GM19324 (cell line): ENCODE data around the gene WWOX.

Experiments
- ATAC-seq: cut with Tn5 transposase; IDR thresholded peaks from one replicate; pipeline ENCODE4 v1.9.1; 2021; ENCODE audit warnings: mild to moderate bottlenecking, moderate library complexity; ENCODE audit not compliant: unreplicated experiment, low FRiP score

WWOX gene

DNA sequence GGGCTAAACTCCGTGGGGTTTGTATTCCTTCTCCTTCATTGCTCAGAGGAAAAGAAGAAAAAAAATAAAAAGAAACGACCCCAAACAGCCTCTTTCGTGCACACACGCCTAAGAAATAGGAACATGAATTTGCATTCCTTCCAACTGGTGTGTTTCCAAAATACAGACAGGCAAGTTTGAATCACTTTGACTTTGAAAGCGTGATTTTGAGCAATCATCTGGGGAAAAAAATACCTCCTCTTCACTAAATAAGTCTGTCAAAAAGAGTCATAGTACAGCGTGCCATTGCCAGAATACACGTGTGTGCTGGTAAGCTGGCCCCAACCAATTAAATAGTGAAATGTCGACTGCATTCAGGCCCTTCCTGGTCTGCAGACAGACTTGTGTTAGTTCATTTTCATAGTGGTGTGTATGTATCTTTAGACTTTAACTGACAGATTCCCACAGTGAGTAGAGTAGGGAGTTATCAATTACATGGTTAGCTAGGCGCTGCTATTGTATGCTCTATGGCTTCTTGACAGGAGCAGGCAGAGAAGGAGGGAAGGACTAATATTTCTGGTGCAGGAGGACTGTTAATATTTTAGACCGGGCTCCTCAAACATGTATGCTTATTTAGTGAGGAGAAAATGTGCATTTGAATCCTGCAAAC, 882.8 kb downstream of the WWOX start:
- no peak for ATAC-seq

DNA sequence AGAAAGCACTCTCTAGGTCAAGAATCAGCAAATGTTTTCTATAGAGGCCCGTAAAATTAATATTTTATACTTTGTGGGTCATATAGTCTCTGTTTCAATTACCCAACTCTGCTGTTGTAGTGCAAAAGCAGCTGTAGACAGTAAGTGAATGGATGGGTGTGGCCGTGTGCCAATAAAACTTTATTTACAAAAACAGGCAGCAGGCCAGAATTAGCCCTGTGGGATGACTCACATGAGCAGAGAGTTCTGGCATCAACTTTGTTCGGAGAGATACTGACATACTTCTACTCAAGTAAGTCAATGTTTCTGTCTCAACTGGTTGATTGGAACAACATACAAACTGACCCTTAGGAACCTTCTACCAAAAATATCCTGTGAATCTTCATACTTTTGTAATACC, 884.9 kb downstream of the WWOX start:
- ATAC-seq, result no peak

DNA sequence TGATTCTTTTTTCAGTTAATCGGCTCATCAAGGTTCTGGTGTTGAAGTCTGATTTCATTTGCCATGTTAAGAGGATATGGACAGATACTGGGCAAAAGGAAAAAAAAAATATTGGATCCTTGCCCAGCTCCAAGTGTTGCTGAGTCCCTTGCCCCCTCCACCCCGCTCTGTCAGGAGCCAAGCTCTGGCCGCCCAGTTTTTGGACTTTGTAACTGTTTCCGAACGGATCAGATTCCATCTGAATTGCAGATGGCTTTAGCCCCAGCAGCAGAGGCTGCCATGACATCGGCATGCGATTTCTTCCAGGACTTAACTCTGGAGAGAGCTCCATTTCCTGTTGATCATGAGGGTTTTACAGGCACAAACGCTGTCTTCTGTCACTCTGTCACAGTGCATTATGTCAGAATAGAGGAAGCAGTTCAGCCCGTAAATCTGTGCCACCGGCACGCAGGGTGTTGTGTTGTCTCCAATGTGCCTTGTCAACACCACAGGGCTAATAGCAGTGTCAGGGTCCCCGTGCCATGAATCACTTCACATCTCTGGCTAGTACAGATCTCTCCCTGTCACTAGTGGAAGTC, 885.5 kb downstream of the WWOX start:
- no peak for ATAC-seq

DNA sequence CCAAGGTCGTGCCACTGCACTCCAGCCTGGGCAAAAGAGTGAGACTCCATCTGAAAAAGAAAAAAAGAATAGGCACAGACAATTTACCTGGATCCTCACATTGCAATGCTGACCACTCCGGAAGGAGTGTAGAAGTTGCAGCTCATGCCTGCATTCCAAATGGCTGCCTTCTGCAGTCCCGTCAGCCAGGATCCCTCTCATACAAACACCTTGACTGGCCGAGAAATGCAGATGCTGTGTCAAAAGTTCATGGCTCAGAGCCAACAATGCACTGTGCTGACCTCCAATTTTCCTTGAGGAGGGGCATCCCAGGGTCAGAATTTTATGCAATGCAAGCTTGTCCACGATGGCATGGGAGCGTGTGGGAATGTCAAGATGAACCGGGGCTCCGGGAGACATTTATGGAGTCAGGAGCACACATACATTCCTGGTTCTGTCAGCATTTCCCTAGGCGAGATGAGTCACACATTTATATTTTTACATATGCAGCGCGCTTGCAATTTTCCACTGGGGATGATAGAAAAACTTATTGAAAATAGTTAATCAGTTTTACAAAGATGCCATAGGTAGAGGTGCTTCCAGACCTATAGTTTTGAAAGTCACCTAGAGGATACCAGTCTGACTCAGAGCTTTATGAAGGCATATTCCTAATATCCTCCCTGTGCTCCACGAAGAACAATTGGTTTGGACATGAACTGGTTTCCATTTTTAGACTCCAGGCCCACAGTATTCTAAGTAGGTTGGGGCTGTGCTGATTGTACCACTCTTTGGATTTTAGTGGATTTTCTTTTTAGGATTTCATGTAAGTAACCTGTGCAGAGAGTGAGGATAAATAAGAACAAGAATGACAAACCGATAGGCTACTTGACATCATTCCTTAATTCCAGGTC, 886.5 kb downstream of the WWOX start:
- no peak for ATAC-seq

DNA sequence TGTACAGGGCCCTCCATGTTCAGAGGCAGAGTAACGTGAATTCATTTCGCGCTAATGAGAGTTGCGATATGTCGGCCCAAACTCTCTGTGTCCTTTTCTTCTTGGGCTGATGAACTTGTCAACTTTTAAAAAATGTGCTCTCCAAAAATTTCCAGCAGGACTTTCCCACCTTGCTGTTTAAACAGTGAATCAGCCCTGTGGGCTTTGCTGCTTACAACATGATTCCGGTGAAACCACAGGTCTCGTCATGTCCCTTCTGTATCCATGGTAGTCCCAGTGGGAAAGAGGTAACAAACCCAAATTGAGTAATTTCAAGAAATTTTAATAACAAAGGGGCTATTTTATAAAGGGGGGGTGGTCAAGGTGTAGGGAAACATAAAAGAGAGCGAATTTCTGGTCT, 888.2 kb downstream of the WWOX start:
- ATAC-seq, result no peak

DNA sequence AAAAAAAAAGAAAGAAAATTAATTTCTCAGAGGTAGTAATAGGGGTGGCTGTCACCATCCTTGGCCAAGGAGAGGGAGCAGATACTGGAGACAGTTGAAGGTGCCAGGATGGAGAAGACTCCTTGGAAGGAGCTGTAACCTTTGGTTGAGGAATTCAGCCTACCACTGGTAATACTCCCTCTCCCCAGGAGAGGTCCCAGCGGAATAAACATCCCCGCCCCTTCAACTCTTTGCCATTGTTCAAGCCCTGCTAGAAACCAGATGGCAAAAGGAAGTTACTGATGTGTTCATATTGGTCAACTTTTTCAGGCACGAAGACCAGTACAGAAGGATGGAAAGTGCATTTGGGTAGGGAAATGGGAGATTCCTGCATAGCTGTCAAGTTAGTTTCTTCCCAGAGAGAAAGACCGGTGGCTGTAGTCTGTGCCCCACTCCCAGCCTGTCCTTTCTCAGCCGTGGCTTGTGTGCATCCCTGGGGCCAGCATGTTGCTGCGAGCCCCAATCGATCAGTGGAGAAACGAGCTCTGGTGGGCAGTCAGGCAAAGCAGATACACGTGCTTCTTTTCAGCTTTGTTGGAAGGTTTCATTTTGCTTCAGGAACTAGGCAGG, 889.0 kb downstream of the WWOX start:
- no peak for ATAC-seq

DNA sequence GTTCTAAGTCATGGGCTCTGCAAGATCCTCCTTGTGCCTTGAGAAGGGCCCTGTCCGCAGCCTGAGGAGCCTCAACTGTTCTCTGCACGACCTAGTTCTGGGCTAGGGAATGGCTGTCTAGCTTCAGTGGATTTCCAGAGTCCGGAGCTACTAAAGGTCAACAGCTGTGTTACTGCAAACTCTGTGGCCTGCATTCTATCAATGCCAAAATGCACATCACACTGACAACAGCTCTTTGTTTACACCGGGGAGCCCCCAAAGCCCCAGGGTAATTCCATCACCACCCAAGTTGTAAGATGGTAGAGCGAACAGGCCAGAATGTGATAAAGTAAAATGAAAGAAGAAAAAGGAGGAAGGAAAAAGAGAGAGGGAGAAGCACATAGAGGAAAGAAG, 890.9 kb downstream of the WWOX start:
- no peak for ATAC-seq

DNA sequence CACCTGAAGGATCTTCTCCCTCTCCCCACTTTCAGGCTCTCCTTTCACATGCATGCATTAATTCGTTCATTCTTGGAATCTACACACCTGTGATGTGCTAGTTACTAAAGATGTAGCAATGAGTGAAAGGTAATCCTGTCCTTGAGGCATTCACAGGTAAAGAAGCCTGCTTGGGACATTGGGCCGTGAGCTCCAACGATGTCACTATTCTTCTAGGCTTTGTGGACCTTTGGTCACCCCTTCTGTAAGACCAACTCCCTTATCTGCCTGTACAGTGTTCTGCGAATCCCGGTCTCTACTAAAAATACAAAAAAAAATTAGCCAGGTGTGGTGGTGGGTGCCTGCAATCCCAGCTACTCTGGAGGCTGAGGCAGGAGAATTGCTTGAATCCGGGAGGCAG, 892.5 kb downstream of the WWOX start:
- ATAC-seq, result no peak

DNA sequence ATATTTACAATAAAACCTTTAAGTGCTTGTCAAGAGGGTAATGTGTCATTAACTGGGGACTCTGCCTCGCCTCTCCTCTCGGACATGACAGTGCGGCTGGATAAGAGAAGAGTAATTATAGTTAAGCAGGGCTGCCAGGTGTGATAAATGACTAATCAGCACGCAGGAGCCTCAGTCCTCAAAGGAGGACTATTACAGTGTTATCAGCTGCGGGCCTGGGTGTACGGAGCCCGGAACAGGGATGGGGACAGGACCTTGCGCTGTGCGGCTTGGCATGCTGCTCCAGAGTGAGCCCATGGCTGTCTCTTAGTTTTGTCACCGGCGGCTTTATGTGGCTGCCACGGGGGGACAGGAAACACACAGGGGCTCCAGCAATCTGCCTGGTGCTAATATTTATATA, 893.9 kb downstream of the WWOX start:
- ATAC-seq, result no peak

DNA sequence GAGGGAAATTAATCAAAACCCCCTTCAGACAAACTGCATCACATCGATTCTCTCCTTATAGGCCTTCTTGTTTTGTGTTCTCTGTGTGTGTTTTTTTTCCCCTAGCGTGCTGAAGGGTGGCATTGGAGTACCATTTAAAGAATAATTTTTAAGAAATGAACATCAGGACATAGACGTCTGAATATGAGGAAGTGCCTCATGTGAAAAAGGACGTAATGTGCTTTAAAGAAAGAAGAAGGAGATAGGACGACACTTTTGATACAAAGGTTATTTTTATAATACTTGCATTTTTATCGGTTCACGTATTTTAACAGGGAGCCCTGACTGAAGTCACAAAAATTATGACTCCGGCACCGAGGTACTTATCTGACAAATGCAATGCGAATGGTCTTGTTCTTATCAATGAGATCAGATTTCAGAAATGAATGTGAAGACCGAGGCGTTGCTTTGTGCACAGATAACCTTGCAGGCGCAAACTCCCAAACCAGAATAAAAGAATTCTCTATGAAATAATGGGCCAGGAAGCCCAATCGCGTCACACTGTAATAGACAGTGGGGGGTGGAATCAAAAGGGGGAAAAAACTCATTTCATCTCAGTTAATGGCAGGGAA, 894.8 kb downstream of the WWOX start:
- ATAC-seq, result no peak

DNA sequence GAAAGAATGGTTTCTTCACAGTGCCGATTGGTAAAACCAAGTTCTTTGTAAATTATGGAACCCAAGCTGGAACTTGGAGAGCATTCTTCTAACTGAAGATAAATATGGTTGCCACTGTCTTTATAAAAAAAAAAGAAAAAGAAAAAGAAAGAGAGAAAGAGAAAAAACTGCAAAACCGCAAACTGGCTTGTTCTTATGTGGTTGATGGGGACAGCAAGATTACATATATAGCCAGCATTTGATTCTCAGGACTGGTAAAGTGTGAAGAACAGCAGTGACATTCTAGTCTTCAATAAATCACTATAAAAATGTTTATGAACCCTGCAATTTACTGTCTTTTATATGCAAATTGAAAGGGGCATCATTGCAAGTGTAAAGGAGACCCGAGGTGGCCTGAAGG, 896.0 kb downstream of the WWOX start:
- no peak for ATAC-seq

DNA sequence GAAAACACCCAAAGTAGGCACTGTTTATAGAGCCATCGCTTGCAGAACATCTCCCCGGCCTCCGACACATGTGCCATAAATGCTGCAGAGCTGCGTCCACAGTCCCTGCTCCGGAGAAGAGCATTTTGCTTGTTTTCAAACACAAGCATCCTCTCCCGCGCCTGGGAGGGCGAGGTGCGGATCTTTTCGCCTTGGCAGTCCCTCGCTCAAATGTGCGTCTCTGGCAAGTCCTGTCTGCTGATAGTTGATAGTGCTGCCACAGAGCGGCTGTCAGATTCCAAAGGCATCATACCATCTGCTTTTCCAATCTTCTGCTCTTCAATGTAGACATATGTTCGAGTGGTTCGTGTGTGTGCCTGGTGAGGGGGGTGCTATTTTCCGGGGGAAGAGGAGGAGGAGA, 897.3 kb downstream of the WWOX start:
- ATAC-seq, result no peak

DNA sequence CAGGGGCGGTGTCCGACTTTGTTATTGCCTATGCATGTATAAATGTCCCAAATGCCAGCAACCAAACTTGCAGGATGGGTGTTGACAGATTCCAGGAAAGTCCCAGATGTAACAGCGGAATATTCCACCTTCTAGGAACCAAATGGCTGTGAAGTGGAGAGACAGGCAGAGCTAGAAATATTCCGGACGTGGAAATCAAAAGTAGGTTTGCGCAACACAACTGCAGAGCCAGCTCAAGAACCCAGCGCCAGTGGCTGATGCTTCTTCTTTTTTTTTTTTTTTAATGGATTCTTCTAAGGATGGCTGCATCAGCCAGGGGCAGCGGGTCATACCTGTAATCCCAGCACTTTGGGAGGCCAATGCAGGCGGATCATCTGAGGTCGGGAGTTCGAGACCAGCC, 899.4 kb downstream of the WWOX start:
- ATAC-seq, result no peak

DNA sequence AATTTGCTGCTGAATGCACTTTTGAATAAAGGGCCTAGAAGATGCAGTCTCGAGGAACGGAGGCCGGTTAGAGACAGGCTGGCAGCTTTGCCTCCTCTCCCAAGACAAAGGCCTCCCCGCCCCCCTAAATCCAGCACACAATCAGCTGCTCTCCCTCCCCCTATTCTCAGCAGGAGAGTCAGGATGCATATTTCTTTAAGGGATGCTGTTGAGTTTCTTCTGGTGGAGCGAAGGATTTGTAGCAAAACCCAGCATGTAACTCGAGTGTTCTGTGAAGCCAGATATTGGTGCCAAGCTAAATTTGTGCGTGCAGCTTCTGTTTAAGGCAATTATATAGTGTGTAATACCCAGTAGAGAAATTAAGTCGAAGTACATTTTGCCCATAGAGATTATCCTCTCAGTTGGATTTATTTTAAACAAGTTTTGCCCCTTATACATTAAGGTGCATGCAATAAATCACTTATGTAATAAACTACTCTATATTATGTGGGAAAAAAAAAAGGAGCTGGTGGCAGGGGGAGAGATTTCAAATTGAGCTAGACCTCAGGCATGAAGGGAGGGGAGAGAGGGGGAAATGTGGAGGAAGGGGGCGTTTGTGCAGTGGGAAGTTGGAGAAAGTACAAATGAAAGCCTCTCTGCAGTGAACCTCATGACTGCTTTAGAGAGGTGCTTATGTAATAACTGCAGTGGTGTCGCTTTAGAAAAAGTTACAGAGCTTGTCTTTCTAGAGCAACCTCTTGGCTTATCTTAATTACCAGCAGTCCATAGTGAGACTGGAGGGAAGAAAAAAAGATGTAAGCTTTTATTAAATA, 901.9 kb downstream of the WWOX start:
- ATAC-seq, result no peak

DNA sequence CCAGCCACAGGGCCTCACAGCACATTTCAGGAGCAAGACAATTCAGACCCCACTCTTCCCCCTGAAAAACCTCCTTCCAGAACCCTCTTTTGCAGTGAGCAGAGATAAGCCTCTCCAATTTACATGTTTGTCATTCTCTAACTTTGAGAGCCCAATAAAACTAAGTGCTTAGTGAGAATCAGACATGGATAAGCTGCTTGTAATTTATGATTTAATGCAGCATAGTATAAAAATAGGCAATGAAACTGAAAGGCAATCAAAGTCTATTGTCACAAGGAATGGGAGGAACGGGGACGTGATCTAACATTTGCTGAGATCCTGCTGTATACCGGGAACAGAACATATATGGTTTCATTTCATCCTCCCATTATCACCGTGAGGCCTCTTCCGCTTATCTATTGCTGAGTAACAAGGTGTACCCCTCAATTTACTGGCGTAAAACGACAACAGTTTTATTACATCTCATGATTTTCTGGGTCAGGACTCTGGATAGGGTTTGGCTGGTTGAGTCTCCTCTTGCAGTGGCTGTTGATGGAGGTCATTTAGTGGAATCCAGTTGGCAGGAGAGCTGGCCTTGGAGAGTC, 903.7 kb downstream of the WWOX start:
- no peak for ATAC-seq

DNA sequence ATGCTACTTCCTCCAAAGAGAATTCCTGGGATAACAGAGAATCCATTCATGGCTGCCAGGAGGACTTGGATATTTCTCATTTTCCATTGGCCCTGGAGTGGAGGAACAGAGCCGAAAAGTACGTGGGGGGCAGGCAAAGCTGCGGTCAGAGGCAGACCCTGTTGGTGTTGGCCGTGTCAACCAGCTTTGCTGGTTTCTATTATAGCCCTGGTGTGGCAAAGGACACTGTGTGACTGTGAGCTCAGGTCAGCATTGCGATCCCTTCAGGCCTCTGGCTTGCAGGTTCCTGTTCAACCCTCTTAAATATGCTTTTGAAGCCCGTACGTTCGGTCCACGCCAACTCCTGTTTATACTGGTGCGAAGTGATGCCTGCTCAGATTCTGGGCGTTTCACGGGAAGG, 904.9 kb downstream of the WWOX start:
- no peak for ATAC-seq

DNA sequence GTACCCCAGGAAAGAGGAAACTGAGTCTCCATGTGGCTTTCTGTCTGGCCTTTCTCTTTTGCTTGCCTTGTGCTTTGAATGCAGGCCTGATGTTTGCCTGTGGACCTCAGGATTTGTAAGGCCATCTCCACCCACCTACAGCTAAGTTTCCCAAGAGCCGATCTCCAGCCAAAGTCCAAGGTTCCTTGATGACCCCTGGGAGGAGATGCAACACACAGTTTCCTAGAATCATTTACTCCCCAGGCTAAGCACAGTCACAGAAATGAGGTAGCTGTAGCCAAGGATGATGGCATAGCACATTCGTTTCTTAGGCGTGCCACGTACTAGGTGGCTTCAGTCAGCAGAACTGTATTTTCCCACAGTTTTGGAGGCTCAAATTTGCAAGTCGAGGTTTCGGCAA, 905.6 kb downstream of the WWOX start:
- ATAC-seq, result no peak

DNA sequence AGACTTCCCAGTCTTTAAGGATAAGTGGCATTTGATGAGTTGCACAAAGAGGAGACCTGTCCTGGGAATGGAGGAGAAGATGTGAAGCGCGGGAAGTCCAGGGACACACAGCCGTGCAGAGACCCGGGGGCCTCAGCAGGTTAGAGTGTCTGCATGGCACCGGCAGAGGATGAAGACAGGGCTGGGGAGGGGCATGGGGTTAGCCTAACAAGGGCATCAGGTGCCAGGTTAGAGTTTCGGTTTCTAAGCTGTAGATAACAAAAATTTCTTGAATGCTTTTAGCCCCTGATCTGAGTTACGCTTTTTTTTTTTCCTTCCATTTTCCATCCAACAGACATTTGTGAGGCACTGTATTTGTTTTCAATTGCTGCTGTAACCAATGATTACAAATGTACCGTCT, 906.8 kb downstream of the WWOX start:
- ATAC-seq, result no peak

DNA sequence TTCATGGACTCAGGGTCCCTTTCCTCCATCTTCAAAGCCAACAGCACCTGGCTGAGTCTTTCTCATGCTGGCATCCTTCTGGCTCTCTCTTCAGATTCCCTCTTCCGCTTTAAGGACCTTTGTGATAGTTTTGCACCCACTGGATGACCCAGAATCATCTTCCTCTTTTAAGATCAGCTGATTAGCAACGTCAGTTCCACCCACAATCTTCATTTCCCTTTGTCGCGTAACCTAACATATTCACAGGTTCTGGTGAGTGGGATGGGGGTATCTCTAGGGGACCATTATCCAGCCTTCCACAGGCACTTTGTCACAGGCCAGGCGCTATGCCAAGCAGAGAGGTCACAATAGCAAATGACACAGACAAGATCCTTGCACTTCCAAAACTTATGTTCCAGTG, 907.3 kb downstream of the WWOX start:
- ATAC-seq, result no peak

DNA sequence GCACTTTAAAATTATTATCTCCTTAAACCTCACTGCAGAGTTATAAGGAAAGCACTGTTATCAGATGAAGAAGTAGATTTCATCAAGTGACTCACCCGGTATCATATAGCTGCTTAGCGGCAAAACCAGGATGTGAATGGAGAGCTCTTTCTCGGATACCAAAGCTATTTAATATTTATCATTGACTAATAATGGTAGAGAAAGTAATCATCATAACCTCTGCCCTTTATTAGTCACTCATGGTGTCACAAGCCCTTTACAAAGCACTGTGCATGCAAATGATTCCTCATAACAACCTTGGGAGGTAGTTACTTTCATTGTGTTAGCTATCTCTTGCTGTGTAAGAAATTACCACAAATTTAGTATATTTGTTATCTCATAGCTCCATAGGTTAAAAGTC, 908.2 kb downstream of the WWOX start:
- no peak for ATAC-seq
